Gastrocnemius medialis (tissue), 4 donors: Measurements from ENCODE around the gene PAPOLG. TPM values are rescaled to one million over a fixed set of nuclear protein-coding genes. Genes with fewer than 3 reads are reported as not detected.

Source experiments
- ATAC-seq, 2 donors: fragments of 150-250 bp; one replicate each; pipeline ENCODE4 v1.9.1; 2016
- DNase-seq, 2 donors: peaks; one replicate each; pipeline ENCODE4 v3.0.0-alpha.2; 2019
- H3K27ac ChIP-seq, 4 donors: fragments of 200-600 bp; sonication (generic); 1 replicate in 1 of 4; 2 replicates in 3 of 4; pipeline ENCODE4 v1.5.1; 2016 to 2018; ENCODE audit warnings: mild to moderate bottlenecking in 2 of 4, moderate library complexity in 1 of 4
- H3K27me3 ChIP-seq, 3 donors: fragments of 200-600 bp; sonication (generic) in 2 of 3; 1 replicate in 1 of 3; 2 replicates in 2 of 3; pipeline versions ENCODE4 v1.5.1 to v1.6.0; 2016 to 2019; ENCODE audit warnings: mild to moderate bottlenecking in 1 of 3, moderate library complexity in 1 of 3
- H3K36me3 ChIP-seq, 2 donors: fragments of 200-600 bp; sonication (generic) in 1 of 2; one replicate each; pipeline ENCODE4 v1.5.1; 2017 to 2018
- H3K4me1 ChIP-seq, 2 donors: fragments of 200-600 bp; sonication (generic) in 1 of 2; one replicate each; pipeline ENCODE4 v1.5.1; 2016 to 2017; ENCODE audit warnings: mild to moderate bottlenecking in 2 of 2
- H3K4me3 ChIP-seq, 4 donors: fragments of 200-600 bp; sonication (generic) in 3 of 4; 1 replicate in 1 of 4; 2 replicates in 3 of 4; pipeline ENCODE4 v1.5.1; 2016 to 2019; ENCODE audit warnings: mild to moderate bottlenecking in 2 of 4
- H3K9me3 ChIP-seq, 3 donors: fragments of 200-600 bp; sonication (generic) in 2 of 3; 1 replicate in 1 of 3; 2 replicates in 2 of 3; pipeline ENCODE4 v1.5.1; 2016 to 2019
- CTCF ChIP-seq, 5 experiments: fragments of 450-650 bp in 3 of 5; fragments of 200-600 bp in 2 of 5; sonication (generic) in 2 of 5; IDR thresholded peaks in 4 of 5; conservative IDR thresholded peaks in 1 of 5; 1 replicate in 4 of 5; 2 replicates in 1 of 5; pipeline ENCODE4 v1.5.1; 2016 to 2019; ENCODE audit warnings: antibody characterized with exemption in 5 of 5, mild to moderate bottlenecking in 3 of 5, moderate library complexity in 3 of 5
- POLR2A ChIP-seq, 2 donors: fragments of 450-650 bp; IDR thresholded peaks; one replicate each; pipeline ENCODE4 v1.6.1; 2017; ENCODE audit warnings: antibody characterized with exemption in 2 of 2, mild to moderate bottlenecking in 2 of 2, moderate library complexity in 2 of 2
- in situ Hi-C, 4 donors: fragments of 200-750 bp; cut with MboI; loops; one replicate each; pipeline versions ENCODE4 v1.15.0 to v1.8.0; 2017; ENCODE audit warnings: low sequenced_read_pairs in 4 of 4
- intact Hi-C: fragments of 100-400 bp; cut with DNase I; formaldehyde crosslinking; loops from one replicate; pipeline ENCODE4 v1.15.1; 2023; ENCODE audit warnings: low total_unique reads
- total RNA-seq, 4 donors: library from RNA; depleted of rRNA; stranded (reverse); fragments of >200 nt; gene quantifications; one replicate each; pipeline versions ENCODE4 v1.1.0 to v1.2.3, GENCODE V29; 2016

PAPOLG gene
- total RNA-seq, 4 donors from 2014 or later, result 8.4 to 13.6 (median 9.6) TPM

- intact Hi-C loops (loop anchor here (10.0 kb wide), 1 partner anchor 198 kb away; no protein-coding TSS in a partner anchor), in situ Hi-C loops (loop anchor here in 2 of 4 donors (10.0 kb wide), 1 partner anchor 208 kb away; no protein-coding TSS in a partner anchor)
- Histone ChIP-seq H3K36me3 (peaks cover 0 to 80% of the 10 kb centered on the region in 2 donors), H3K4me3 (no peak overlapping the region), H3K27ac (no peak overlapping the region), H3K9me3 (no peaks in the 10 kb centered on the region), H3K27me3 (no peaks in the 10 kb centered on the region), H3K4me1 (no peaks in the 10 kb centered on the region)
- TF ChIP-seq POLR2A (IDR thresholded peaks at IDR 0.05), result no peak
- TF ChIP-seq CTCF (IDR thresholded peaks at IDR 0.05 in 4 of 5, conservative IDR thresholded peaks at IDR 0.05 in 1 of 5), result no peak
- ATAC-seq, result no peak
- DNase-seq, result no peak
Observed at GRCh38 chr2:60796573-60797509, 40.8 kb downstream of the PAPOLG start.

GRCh38 chr2:60804473-60804872 is 48.4 kb downstream of the PAPOLG start:
- no peak for ATAC-seq
- Histone ChIP-seq H3K4me3 (no peak overlapping the region), H3K4me1 (no peaks in the 10 kb centered on the region), H3K9me3 (no peaks in the 10 kb centered on the region), H3K36me3 (peaks cover 0 to 3% of the 10 kb centered on the region in 2 donors), H3K27me3 (no peaks in the 10 kb centered on the region), H3K27ac (no peak overlapping the region)
- intact Hi-C loops, result no loop called here
- DNase-seq, result no peak
- no peak for TF ChIP-seq CTCF (IDR thresholded peaks at IDR 0.05 in 4 of 5, conservative IDR thresholded peaks at IDR 0.05 in 1 of 5)
- no peak for TF ChIP-seq POLR2A (IDR thresholded peaks at IDR 0.05)
- in situ Hi-C loops, result no loop called here

- no peaks in the 10 kb centered on the region for H3K4me1 ChIP-seq
- in situ Hi-C loops, result no loop called here
- DNase-seq (no peak), ATAC-seq (no peak)
- TF ChIP-seq POLR2A (IDR thresholded peaks at IDR 0.05) (no peak), CTCF (IDR thresholded peaks at IDR 0.05 in 4 of 5, conservative IDR thresholded peaks at IDR 0.05 in 1 of 5) (no peak)
- H3K27ac ChIP-seq, result no peak overlapping the region
- H3K36me3 ChIP-seq, result no peaks in the 10 kb centered on the region
- H3K4me3 ChIP-seq, result no peak overlapping the region
- no peaks in the 10 kb centered on the region for H3K9me3 ChIP-seq
- no peaks in the 10 kb centered on the region for H3K27me3 ChIP-seq
- intact Hi-C loops, result no loop called here
Observed at GRCh38 chr2:60806595-60806987, 50.5 kb downstream of the PAPOLG start.

DNA sequence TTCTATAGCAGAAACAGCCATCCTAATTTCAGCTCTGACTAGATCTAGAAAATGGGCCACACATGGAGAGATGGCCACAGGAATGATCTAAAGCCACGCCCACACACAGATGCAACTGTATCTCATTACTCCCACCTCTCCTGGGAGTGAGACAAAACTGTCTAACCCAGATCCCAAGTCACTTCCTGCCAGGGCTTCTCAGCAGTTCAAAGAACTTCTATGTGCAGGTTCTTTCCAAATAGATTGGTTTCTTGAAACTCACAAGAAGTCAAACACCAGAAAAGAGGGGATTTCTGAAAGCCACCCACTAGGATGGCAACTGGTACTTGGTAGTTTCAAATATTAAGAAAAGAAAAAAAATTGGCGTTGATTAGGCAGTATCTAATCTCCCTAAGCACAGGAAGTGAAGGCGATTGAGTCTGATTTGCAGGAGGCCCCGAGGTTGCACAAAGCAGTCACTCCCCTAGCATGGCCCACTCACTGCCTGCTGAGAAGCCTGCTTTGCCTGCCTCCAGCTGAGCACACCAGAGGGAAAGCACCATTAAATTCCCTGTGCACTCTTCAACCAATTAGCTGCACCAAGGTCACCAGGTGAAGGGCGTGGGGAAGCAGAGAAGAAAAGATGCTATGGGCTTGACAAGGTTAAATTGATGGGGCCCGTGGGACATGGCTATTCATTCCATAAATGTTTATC is 51.1 kb downstream of the PAPOLG start:
- H3K4me1 ChIP-seq, result no peaks in the 10 kb centered on the region
- H3K27me3 ChIP-seq, result no peaks in the 10 kb centered on the region
- no peaks in the 10 kb centered on the region for H3K36me3 ChIP-seq
- H3K4me3 ChIP-seq, result no peak overlapping the region
- intact Hi-C loops, result no loop called here
- in situ Hi-C loops, result no loop called here
- ATAC-seq (no peak), DNase-seq (no peak)
- no peaks in the 10 kb centered on the region for H3K9me3 ChIP-seq
- no peak for TF ChIP-seq CTCF (IDR thresholded peaks at IDR 0.05 in 4 of 5, conservative IDR thresholded peaks at IDR 0.05 in 1 of 5)
- no peak for TF ChIP-seq POLR2A (IDR thresholded peaks at IDR 0.05)
- H3K27ac ChIP-seq, result no peak overlapping the region
